ENCODE results near the gene SERF2.

DNA sequence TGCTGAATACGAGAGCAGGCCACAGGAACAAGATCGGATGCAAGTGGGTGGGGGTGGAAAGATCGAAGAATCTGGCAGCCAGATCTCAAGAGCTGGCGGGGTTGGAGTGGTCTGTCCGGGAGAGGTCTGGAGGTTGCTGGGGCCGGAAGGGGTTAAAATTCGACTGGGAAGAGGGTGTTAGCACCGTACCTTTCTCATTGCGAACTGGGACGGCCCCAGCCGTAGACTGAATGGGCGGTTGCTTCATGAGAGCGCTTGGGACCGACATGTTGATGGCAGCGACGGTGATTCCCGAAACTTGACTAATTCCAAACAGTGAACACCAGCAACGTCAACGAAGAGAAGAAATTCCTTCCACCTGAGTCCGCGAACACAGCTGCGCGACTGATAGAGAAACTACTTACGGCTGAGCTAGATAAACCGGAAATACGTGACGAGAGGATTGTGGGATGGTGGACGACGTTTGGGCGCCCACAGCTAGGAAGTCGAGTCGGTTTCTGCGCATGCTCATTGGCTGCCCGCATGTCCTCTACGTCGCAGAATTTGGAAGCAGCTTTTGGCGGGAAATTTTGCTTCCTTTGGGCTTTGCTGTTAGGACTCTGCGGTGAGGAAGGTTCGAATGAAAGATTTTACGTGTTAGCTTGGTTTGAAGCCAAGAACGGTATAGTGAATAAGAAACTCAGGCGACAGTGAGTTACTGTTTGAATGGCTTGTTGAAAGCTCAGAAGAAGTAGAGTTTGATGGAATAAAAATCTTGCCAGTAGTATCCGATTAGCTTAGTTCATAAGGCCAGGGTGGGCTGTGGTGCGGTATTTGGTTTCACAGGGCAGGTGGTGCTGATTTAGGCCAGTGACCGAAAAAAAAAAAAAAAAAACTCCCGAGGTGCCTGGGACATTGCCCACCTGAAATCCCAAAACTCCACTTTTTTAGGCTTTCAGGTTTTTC is 32.5 kb downstream of the SERF2 start, which contains the start of gene MFAP1:
- TF ChIP-seq POLR2AphosphoS5 (IDR thresholded peaks at IDR 0.05; ENCODE audit: low read depth, low read length) (peak; percentile 98), TAF1 (IDR thresholded peaks at IDR 0.05; ENCODE audit: borderline replicate concordance, insufficient read depth, low read length) (peak; percentile 92; the same call in 1 of the 2 replicates), SIN3A (IDR thresholded peaks at IDR 0.05; ENCODE audit: borderline replicate concordance, insufficient read depth, low read length) (peak; percentile 92; the same call in 1 of the 2 replicates)
- TF ChIP-seq, protein P1, sequence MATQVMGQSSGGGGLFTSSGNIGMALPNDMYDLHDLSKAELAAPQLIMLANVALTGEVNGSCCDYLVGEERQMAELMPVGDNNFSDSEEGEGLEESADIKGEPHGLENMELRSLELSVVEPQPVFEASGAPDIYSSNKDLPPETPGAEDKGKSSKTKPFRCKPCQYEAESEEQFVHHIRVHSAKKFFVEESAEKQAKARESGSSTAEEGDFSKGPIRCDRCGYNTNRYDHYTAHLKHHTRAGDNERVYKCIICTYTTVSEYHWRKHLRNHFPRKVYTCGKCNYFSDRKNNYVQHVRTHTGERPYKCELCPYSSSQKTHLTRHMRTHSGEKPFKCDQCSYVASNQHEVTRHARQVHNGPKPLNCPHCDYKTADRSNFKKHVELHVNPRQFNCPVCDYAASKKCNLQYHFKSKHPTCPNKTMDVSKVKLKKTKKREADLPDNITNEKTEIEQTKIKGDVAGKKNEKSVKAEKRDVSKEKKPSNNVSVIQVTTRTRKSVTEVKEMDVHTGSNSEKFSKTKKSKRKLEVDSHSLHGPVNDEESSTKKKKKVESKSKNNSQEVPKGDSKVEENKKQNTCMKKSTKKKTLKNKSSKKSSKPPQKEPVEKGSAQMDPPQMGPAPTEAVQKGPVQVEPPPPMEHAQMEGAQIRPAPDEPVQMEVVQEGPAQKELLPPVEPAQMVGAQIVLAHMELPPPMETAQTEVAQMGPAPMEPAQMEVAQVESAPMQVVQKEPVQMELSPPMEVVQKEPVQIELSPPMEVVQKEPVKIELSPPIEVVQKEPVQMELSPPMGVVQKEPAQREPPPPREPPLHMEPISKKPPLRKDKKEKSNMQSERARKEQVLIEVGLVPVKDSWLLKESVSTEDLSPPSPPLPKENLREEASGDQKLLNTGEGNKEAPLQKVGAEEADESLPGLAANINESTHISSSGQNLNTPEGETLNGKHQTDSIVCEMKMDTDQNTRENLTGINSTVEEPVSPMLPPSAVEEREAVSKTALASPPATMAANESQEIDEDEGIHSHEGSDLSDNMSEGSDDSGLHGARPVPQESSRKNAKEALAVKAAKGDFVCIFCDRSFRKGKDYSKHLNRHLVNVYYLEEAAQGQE (IDR thresholded peaks at IDR 0.05; ENCODE audit: insufficient read depth in 1 of 2, low read depth in 2 of 2, low read length in 2 of 2), result no peak; a peak in 1 of 4 replicates
